Measurements from ENCODE around the gene AUP1. TPM values are rescaled to one million over a fixed set of nuclear protein-coding genes. Genes with fewer than 3 reads are reported as not detected.

Gene AUP1
- total and polyA plus RNA-seq, 11 donors, result 33.6 to 168 (median 56.4) TPM

- Histone ChIP-seq H3K4me1 (peaks cover 0 to 13% (median 5%) of the 10 kb centered on the region in 12 donors), H3K9me3 (no peaks in the 10 kb centered on the region), H3K4me3 (no peak overlapping the region), H3K36me3 (peaks cover 0 to 9% (median 0%) of the 10 kb centered on the region in 9 donors), H3K27me3 (no peaks in the 10 kb centered on the region), H3K27ac (peak overlapping the region in 2 of 12 donors; percentile 45 to 82)
- intact Hi-C loops (cut with DNase I), result loop anchor here in 4 of 10 donors (10.0 kb wide), 1 partner anchor 46 kb away; no protein-coding TSS in a partner anchor
- 79 to 84% (median 82%) methylated on average over 7 of the region's 7 CpGs for WGBS, 4 donors
- TF ChIP-seq CTCF (IDR thresholded peaks at IDR 0.05) (no peak), POLR2A (IDR thresholded peaks at IDR 0.05) (no peak)
- ATAC-seq (no peak), DNase-seq (peak in 1 of 5 donors; percentile 3)
Measured at GRCh38 chr2:74538881-74539339, 9.4 kb upstream of the AUP1 start.

DNA sequence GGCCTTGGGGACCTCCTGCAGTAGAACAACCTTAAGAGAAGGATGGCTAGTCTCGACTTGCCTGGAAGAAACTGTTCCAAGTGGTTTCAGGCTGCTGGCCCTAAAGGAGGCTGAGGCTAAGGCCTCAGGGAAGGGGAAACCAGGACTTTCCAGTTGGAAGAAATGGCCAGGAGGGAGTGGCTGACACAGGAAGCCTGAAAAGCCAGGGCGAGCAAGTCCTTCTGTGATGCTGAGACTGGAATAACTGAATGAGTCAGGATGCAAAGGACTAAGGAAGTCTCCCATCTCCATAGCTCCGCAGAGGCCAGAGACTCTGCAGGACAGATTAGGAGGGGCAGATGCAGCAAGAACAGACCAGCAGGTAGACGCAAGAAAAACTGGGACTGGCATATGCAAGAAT, 7.6 kb upstream of the AUP1 start:
- 57 to 67% (median 61%) methylated on average over 4 of the region's 4 CpGs for WGBS, 4 donors
- intact Hi-C loops (cut with DNase I), result loop anchor here in 4 of 10 donors (10.0 kb wide), 1 partner anchor 48 kb away; no protein-coding TSS in a partner anchor

GRCh38 chr2:74536166-74536950, 6.9 kb upstream of the AUP1 start:
- no peak overlapping the region for H3K4me3 ChIP-seq
- peaks cover 0 to 21% (median 9%) of the 10 kb centered on the region in 12 donors for H3K4me1 ChIP-seq
- H3K27ac ChIP-seq, result no peak overlapping the region
- no peaks in the 10 kb centered on the region for H3K9me3 ChIP-seq
- no peak for ATAC-seq
- no peaks in the 10 kb centered on the region for H3K27me3 ChIP-seq
- peaks cover 0 to 32% (median 23%) of the 10 kb centered on the region in 9 donors for H3K36me3 ChIP-seq
- intact Hi-C loops (cut with DNase I), result loop anchor here in 4 of 10 donors (10.0 kb wide), 1 partner anchor 48 kb away; no protein-coding TSS in a partner anchor
- TF ChIP-seq POLR2A (IDR thresholded peaks at IDR 0.05) (no peak), CTCF (IDR thresholded peaks at IDR 0.05) (no peak)
- peak in 2 of 5 donors; percentile 21 to 24 for DNase-seq
- WGBS, 4 donors, result 86 to 89% (median 88%) methylated on average over 23 of the region's 23 CpGs

More for the DNA sequence above, 7.6 kb upstream of the AUP1 start:
- Histone ChIP-seq H3K9me3 (no peaks in the 10 kb centered on the region), H3K36me3 (peaks cover 0 to 25% (median 15%) of the 10 kb centered on the region in 9 donors), H3K4me1 (peaks cover 0 to 13% (median 4%) of the 10 kb centered on the region in 12 donors), H3K4me3 (no peak overlapping the region), H3K27me3 (no peaks in the 10 kb centered on the region), H3K27ac (no peak overlapping the region)
- ATAC-seq, result no peak
- peak in 2 of 5 donors; percentile 11 to 18 for DNase-seq
- TF ChIP-seq POLR2A (IDR thresholded peaks at IDR 0.05) (no peak), CTCF (IDR thresholded peaks at IDR 0.05) (no peak)

DNA sequence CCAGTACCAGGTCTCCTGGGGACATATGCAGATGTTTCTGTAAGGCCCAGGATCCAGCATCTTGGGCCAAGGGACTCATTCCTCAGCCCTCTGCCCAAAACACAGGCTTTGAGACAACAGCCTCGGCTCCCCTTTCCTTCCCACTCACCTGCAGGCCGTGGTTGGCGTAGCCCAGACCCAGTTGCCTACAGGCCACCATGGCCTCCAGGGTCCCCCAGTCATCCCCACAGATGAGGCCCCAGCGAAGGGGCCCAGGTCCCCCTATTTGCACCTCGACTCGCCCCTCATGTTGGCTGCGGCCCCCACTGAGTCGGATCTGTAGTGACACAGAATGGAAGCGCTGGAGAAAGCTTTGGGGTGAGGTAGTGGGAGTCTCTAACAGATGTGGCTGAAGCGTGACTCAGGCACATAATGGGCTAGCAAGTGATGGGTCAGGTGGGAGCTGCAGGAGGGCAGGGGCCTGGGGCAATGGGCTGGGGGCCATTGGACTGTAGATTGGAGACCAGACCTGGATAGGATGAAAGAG, 6.0 kb upstream of the AUP1 start:
- H3K36me3 ChIP-seq, result peaks cover 0 to 33% (median 24%) of the 10 kb centered on the region in 9 donors

More for the DNA sequence above, 6.0 kb upstream of the AUP1 start:
- no peak for ATAC-seq
- H3K4me1 ChIP-seq, result peaks cover 5 to 23% (median 16%) of the 10 kb centered on the region in 12 donors
- TF ChIP-seq CTCF (IDR thresholded peaks at IDR 0.05) (no peak), POLR2A (IDR thresholded peaks at IDR 0.05) (no peak)
- no peaks in the 10 kb centered on the region for H3K27me3 ChIP-seq
- peak in 2 of 5 donors; percentile 13 to 23 for DNase-seq
- H3K27ac ChIP-seq, result no peak overlapping the region
- WGBS, 4 donors, result 91 to 93% (median 92%) methylated on average over 9 to 10 of the region's 10 CpGs
- no peak overlapping the region for H3K4me3 ChIP-seq
- intact Hi-C loops (cut with DNase I), result loop anchor here in 4 of 10 donors (10.0 kb wide), 1 partner anchor 49 kb away; no protein-coding TSS in a partner anchor
- no peaks in the 10 kb centered on the region for H3K9me3 ChIP-seq

Data from heart left ventricle (tissue), 16 donors.